Gastroesophageal sphincter (tissue), 4 donors: ENCODE results near the gene TACR1. TPM values are rescaled to one million over a fixed set of nuclear protein-coding genes. Genes with fewer than 3 reads are reported as not detected.

Experiments used
- ATAC-seq: fragments of 150-250 bp; one replicate; pipeline ENCODE4 v1.9.1; 2016; ENCODE audit warnings: mild to moderate bottlenecking, moderate library complexity
- H3K27ac ChIP-seq, 4 donors: fragments of 200-600 bp; sonication (generic) in 3 of 4; 1 replicate in 3 of 4; 2 replicates in 1 of 4; pipeline ENCODE4 v1.5.1; 2016 to 2019
- H3K27me3 ChIP-seq: fragments of 200-600 bp; sonication (generic); one replicate; pipeline ENCODE4 v1.5.1; 2019
- H3K36me3 ChIP-seq, 2 donors: fragments of 200-600 bp; sonication (generic); one replicate each; pipeline ENCODE4 v1.5.1; 2019; ENCODE audit warnings: control low read depth in 1 of 2
- H3K4me1 ChIP-seq, 3 donors: fragments of 200-600 bp; sonication (generic); 1 replicate in 2 of 3; 2 replicates in 1 of 3; pipeline ENCODE4 v1.5.1; 2016 to 2019; ENCODE audit warnings: control low read depth in 2 of 3
- H3K4me3 ChIP-seq, 2 donors: fragments of 200-600 bp; sonication (generic); one replicate each; pipeline ENCODE4 v1.5.1; 2019; ENCODE audit warnings: mild to moderate bottlenecking in 1 of 2, moderate library complexity in 1 of 2
- H3K9me3 ChIP-seq, 3 donors: fragments of 200-600 bp; sonication (generic); one replicate each; pipeline ENCODE4 v1.5.1; 2017 to 2019; ENCODE audit warnings: control low read depth in 2 of 3
- CTCF ChIP-seq, 4 experiments: fragments of 200-600 bp in 2 of 4; fragments of 450-650 bp in 2 of 4; sonication (generic) in 1 of 4; IDR thresholded peaks; one replicate each; pipeline ENCODE4 v1.5.1; 2017 to 2019; ENCODE audit warnings: antibody characterized with exemption in 4 of 4, mild to moderate bottlenecking in 2 of 4, moderate library complexity in 2 of 4
- EP300 ChIP-seq: sonication (generic); formaldehyde crosslinking; IDR thresholded peaks from one replicate; pipeline ENCODE4 v1.6.1; 2017; ENCODE audit warnings: antibody characterized with exemption, mild to moderate bottlenecking
- POLR2A ChIP-seq, 2 donors: fragments of 450-650 bp; IDR thresholded peaks; one replicate each; pipeline ENCODE4 v1.6.1; 2017; ENCODE audit warnings: antibody characterized with exemption in 2 of 2, mild to moderate bottlenecking in 2 of 2, moderate library complexity in 1 of 2
- POLR2AphosphoS5 ChIP-seq: sonication (generic); formaldehyde crosslinking; IDR thresholded peaks from one replicate; pipeline ENCODE4 v1.6.1; 2017; ENCODE audit warnings: antibody characterized with exemption
- WGBS, 2 donors: methylation state at CpG; one replicate each; pipeline ENCODE4 v1.1.5; 2018; ENCODE audit warnings: low coverage in 1 of 2; 5-methylcytosine and 5-hydroxymethylcytosine counted together
- total RNA-seq, 4 donors: library from RNA; depleted of rRNA; stranded (reverse); fragments of >200 nt; gene quantifications; one replicate each; pipeline ENCODE4 v1.1.0, GENCODE V29; 2016

Gene TACR1
- total RNA-seq, 4 donors from 2014 or later: 2.0 to 4.2 (median 2.9) TPM

GRCh38 chr2:75135776-75136400, 63.4 kb downstream of the TACR1 start:
- peaks cover 0 to 11% (median 0%) of the 10 kb centered on the region in 3 donors for H3K4me1 ChIP-seq
- WGBS, 2 donors: 31 to 40% methylated on average over 1 to 6 of the region's 8 CpGs
- H3K27me3 ChIP-seq: no peaks in the 10 kb centered on the region
- H3K27ac ChIP-seq: no peak overlapping the region
- no peaks in the 10 kb centered on the region for H3K36me3 ChIP-seq
- no peaks in the 10 kb centered on the region for H3K9me3 ChIP-seq
- no peak for ATAC-seq
- no peak overlapping the region for H3K4me3 ChIP-seq
- TF ChIP-seq POLR2A (IDR thresholded peaks at IDR 0.05): no peak
- no peak for TF ChIP-seq POLR2AphosphoS5
- TF ChIP-seq CTCF (IDR thresholded peaks at IDR 0.05): no peak
- TF ChIP-seq EP300: no peak

DNA sequence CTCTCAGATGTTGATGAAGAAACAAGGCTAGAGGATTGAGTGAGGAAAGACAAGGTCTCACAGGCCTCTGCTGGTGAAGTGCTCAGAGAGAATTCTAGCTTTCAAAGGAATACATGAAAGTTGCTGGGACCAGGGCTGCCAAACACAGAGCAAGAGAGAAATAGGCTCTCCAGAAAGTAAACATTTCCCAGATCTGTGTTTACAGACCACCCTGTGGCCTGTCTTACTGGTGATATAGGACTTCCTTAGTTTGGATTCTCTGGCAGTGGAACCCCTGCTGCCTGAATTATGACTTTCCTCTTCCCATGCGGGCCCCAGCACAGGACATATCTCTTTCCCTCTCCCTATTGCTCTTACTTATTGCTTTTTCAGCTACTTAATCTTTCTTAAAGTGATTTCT, 64.5 kb downstream of the TACR1 start:
- Histone ChIP-seq H3K36me3 (no peaks in the 10 kb centered on the region), H3K9me3 (no peaks in the 10 kb centered on the region), H3K27me3 (no peaks in the 10 kb centered on the region), H3K27ac (no peak overlapping the region), H3K4me3 (no peak overlapping the region), H3K4me1 (peaks cover 0 to 11% (median 0%) of the 10 kb centered on the region in 3 donors)
- no peak for ATAC-seq
- WGBS, 2 donors: 36 to 50% methylated on average over 1 of the region's 1 CpG
- TF ChIP-seq CTCF (IDR thresholded peaks at IDR 0.05) (no peak), POLR2AphosphoS5 (no peak), EP300 (no peak), POLR2A (IDR thresholded peaks at IDR 0.05) (no peak)

GRCh38 chr2:75133621-75134570, 65.4 kb downstream of the TACR1 start:
- 61 to 72% methylated on average over 8 to 9 of the region's 9 CpGs for WGBS, 2 donors
- no peak for ATAC-seq
- H3K9me3 ChIP-seq: no peaks in the 10 kb centered on the region
- H3K4me1 ChIP-seq: peaks cover 0 to 11% (median 0%) of the 10 kb centered on the region in 3 donors
- no peaks in the 10 kb centered on the region for H3K36me3 ChIP-seq
- no peaks in the 10 kb centered on the region for H3K27me3 ChIP-seq
- TF ChIP-seq EP300 (no peak), POLR2A (IDR thresholded peaks at IDR 0.05) (no peak), POLR2AphosphoS5 (no peak), CTCF (IDR thresholded peaks at IDR 0.05) (no peak)
- no peak overlapping the region for H3K27ac ChIP-seq
- H3K4me3 ChIP-seq: no peak overlapping the region

- WGBS, 2 donors: 83% methylated on average over 1 of the region's 1 CpG; no CpG with 5 or more reads in 1 of the 2 donors
- Histone ChIP-seq H3K4me3 (no peak overlapping the region), H3K27ac (no peak overlapping the region), H3K4me1 (peaks cover 0 to 11% (median 0%) of the 10 kb centered on the region in 3 donors), H3K9me3 (peaks cover 0 to 11% (median 0%) of the 10 kb centered on the region in 3 donors), H3K27me3 (no peaks in the 10 kb centered on the region), H3K36me3 (no peaks in the 10 kb centered on the region)
- TF ChIP-seq CTCF (IDR thresholded peaks at IDR 0.05): peak in 1 of 4 experiments; percentile 25
- TF ChIP-seq EP300: no peak
- TF ChIP-seq POLR2AphosphoS5: no peak
- ATAC-seq: no peak
These were observed 69.1 kb downstream of the TACR1 start for GRCh38 chr2:75130171-75130570.
